Activated T-cell treated with anti-CD3 and anti-CD28 coated beads, Interleukin-2, amount 50 U/mL, for 48 hours (primary cell): ENCODE results near the gene ST6GALNAC1.
A peak's percentile ranks its signal among the peaks of the same experiment; 100 is the strongest.
"Not testable (repeated sequence)": the region's sequence is repeated elsewhere in the genome, so short reads cannot be mapped to it uniquely, and the experiment has no call there.

ENCODE experiments used
- DNase-seq, 2 experiments: peaks; one replicate each; pipeline ENCODE4 v3.0.0-alpha.2; 2020

ST6GALNAC1 gene

DNA sequence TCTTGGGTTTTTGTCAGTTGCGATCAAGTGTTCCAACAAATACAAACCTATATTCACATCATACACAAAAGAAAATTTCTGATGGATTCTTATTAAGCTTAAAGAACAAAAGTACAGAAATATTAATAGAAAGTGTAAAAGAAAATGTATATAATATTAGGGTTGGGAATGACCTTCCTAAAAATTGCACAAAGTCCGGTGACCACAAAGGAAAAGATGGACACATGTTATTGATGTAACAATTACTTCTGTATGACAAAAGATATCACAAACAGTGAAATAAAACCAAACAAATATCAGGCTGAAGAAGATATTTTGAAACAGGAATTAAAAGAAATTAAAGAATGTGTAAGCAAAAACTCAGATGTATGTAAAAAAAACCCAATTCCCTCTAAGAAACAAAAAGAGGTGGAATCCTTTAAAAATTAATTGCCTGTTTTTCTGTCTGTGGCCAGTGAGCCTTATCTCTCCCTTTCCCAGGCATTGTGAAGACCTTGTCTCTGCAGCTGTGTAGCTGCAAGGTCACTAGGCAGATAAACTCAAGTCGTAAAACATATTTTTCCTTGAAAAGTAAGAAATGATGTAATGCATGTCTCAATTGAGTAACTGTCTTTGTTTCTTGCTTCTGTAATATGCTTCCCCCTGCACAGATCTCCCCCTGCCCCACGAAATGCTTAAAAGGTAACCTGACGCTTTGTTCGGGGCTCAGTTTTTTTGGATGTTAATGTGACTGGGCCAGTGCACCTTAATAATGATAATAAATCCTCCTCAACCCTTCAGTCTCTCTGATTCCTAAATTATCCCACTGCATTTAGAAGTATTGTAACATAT lies 2.8 kb downstream of the ST6GALNAC1 start:
- DNase-seq = no peak

DNA sequence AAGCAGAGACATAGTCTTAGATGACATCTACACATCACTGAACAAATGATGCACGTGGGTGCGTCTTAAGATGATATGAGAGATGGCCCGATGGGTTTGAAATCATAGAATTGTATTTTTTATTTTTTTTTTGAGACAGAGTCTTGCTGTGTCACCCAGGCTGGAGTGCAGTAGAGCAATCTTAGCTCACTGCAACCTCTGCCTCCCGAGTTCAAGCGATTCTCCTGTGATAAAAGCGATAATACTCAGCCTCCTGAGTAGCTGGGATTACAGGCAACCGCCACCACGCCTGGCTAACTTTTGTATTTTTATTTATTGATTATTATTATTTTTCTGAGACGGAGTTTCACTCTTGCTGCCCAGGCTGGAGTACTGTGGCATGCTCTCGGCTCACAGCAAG lies 5.3 kb downstream of the ST6GALNAC1 start:
- DNase-seq = no peak

DNA sequence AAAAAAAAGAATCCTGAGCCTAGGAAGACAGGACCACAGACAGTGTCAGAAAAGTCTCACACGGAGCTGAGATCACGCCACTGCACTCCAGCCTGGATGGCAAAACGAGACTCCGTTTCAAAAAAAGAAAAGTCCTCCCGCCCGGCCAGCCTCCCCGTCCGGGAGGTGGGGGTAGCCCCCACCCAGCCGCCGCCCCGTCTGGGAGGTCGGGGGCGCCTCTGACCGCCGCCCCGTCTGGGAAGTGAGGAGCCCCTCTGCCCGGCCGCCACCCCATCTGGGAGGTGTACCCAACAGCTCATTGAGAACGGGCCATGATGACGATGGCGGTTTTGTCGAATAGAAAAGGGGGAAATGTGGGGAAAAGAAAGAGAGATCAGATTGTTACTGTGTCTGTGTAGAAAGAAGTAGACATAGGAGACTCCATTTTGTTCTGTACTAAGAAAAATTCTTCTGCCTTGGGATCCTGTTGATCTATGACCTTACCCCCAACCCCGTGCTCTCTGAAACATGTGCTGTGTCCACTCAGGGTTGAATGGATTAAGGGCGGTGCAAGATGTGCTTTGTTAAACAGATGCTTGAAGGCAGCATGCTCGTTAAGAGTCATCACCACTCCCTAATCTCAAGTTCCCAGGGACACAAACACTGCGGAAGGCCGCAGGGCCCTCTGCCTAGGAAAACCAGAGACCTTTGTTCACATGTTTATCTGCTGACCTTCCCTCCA lies 6.9 kb downstream of the ST6GALNAC1 start:
- not testable (repeated sequence) for DNase-seq

DNA sequence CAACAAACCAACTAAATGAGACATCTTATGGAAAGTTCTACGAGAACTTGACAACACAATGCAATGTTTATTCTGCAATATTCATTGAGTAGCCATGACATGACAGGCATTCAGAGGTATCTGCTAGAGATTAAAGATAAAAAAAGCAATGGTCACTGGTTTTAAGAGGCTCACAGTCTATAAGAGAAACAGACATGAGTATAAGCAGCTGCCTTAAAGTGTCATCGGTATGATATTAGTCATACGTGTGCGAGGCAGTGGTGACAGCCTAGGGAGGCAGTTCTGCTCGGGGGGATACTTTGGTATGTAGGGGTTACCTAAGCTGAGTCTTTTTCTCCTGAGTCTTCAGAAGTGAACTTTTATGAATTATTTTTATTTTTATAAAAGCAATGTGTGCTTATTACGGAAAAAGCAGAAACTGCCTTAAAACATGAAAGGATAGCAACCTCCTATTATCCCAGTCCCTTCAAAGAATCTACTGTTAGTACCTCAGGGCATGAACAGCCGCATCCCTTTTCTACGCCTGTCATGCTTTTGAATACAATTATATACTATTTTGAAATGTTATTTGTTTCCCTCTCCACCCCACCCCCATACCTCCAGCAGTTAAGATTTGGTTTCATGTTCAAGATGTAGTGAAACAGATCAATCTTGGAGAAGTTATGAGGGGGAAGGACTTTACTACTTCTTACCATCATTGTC lies 7.7 kb downstream of the ST6GALNAC1 start:
- no peak for DNase-seq

DNA sequence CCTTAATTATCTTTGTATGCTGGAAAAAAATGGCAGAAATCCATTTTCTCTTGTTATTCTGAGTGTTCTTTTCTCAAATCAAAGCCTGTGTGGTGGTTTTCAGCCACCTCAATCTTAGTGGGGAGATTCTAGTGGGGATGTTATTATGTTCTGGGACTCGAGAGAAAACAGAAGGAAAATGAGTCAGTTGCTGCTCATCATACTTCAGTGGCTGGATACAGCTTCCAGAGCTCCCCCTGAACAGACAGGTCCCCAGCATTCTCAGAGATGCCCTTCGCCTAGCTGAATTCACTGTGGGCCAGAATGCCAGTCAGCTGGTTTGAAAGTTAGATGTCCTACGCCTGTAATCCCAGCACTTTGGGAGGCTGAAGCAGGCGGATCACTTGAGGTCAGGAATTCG lies 8.5 kb downstream of the ST6GALNAC1 start:
- no peak for DNase-seq

DNA sequence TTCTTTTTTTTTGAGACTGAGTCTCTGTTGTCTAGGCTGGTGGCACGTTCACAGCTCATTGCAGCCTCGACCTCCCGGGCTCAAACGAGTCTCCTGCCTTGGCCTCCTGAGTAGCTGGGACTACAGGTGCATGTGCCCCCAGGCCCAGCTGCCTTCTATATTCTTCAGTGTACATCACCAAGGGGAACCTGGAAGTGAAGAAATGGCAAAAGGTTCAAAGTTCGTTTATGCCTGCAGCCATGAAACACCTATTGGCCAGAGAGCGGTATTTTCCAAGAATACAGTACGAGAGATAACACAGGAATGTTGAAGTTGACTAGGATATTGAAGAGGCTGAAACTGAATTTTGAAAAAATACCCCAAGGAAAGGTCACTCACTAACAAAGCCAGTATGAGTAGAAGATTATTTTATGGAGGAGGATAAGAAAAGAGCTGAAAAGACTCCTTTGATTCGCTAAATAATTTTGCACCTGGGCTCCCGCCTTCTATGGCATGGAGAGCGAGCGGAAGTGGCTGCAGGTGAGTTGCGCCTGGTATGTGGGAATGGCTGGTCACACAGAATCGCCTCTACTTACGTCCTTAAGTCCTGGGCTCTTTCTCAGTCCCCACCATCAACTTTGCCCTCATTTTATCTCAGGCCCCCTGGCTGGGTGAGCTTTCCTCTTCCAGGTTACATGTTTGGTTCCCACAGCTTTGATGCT lies 9.8 kb downstream of the ST6GALNAC1 start:
- DNase-seq = no peak

DNA sequence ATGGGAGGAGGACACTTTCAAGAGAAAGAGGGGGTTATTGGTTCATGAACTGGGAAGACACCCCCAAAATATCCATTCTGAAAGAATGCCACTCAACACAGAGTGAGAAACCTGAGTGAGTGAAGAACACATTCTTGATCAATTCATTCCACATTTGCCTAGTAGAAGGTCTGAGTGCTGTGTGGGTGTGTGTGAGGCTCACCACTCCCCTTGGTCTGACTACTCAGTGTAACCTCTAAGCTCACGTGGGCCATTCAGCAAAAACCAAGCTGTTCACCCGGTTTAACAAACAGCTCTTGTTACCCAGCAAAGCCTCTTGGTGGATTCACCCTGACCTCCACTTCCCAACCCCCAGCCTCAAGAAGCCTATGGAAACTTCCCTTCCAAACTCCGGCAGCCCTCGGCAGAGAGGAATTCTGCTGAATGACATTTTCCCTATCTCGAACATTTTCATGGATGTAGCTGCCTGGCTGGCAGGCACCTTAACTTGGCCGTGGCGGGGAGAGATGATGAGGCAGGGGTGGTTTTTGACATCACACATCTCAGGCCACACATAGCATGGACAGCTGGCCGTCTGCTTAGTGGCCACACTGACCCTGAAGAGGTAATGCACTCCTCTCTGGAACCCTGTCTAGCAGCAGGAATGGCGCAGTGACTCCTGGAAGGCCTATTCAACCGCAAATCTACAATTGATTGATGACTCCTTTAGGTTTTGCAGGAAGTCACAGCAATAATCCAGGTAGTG lies 11.6 kb downstream of the ST6GALNAC1 start:
- peak in 1 of 2 experiments; percentile 31 for DNase-seq

DNA sequence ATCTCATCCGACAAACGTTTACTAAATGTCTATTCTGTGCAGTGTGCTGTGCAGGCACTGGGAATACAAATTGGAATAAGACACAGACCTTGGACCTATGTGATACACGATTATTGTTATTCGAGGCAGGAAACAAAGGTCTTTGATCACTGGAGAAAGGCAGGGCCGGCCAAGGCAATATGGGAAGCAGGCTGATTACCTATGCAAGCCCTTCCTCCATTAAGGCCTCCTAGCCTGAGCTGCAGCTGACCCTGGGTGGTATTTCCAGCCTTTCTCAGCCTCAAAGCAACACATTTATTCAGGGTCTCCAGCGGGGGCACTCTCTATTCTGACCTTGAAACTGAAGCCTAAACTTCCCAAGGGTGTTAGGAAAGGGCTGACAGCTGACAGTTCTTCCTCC lies 13.4 kb downstream of the ST6GALNAC1 start:
- DNase-seq = no peak

DNA sequence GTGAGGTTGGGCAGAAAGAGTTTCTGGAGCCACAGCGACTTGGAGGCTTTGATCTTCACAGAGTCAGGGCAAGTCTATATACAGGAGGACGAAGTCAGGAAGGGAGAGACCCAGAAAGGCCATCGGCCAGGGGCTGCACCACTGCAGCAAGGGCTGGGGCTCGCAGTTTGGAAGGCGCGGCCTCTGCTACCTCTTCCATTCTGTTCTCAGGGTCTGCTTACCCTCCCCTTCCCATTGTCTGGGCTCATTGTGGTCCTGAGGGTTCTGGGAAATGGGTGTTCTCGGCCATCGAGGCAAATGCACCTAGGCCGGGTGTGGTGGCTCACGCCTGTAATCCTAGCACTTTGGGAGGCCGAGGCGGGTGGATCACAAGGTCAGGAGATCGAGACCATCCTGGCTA lies 16.0 kb downstream of the ST6GALNAC1 start:
- DNase-seq = no peak

DNA sequence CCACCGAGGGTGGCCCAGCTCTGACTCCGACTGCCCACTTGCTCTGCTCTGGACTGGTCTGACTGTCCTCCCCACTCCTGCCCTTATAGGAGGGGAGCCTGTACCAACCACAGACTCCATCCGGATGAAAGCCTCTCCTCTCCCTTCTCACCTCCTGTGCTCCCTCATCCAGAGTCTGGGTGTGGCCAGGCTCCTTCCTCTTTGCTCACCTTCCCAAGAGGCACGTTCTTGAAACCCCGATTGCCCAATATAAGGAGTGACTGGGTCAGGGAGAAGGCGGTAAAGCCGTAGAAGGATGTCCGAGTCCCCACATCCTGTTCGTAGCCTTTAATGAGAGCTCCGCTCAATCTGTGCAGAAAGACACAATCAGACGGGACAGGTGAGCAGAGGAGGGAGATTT lies 17.1 kb downstream of the ST6GALNAC1 start:
- DNase-seq = no peak

DNA sequence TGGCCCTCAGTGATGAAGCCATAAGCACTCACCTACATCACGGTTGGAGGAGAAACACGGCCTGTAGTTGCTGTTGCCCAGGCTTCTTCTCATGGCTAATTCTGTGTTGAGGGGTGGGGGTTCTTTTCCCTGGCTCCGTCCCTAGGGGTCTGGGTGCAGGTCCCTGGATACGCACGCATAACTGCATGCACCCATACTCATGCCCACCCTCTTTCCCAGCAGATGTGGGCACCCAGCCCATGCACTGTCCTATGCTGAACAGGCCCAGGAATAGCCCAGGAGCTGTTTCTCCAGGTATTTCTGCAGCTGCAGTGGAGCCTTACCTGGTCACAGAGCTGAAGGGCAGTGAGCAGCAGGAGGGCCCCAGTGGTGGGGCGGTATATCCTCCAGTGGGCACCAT lies 18.1 kb downstream of the ST6GALNAC1 start:
- no peak for DNase-seq

DNA sequence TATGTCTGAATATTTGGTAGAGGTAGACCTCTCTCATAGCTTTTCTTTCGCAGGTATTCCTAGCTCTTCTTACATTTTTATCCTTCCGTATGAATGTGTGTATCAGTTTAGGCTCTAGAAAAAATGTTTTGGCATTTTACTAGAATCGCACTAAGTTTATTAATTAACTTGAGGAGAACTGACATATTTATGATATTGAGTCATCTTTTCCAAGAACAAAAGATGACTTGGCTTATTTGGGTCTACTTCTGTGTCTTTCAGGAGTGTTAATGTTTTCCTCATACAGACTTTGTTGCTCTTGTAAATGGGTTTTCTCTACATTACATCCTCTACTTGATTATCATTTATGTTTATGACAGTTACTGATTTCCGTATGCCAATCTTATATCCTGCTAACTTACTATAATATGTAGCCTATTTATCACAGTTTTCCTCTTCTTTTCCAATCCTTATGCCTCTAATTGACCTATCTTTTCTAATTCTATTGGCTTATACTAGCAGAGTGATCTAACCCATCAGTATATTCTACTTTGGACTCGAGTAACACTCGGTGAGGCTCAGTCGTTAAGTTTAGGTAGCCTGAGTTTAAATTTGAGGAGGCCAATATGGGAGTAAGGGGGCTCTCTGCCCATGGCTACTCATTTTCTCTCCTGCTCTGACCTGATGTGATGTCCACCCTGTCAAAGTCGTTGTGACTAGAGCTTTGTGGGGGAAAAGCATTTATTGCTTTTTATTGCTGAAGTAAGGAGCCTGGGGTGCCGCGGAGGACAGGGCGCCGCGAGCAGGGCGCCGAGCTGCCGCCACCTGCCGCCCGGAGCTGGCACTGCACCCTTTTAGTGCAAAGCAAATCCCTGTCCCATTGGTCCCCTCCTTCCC lies 20.0 kb downstream of the ST6GALNAC1 start:
- DNase-seq = peak; percentile 85 to 87

DNA sequence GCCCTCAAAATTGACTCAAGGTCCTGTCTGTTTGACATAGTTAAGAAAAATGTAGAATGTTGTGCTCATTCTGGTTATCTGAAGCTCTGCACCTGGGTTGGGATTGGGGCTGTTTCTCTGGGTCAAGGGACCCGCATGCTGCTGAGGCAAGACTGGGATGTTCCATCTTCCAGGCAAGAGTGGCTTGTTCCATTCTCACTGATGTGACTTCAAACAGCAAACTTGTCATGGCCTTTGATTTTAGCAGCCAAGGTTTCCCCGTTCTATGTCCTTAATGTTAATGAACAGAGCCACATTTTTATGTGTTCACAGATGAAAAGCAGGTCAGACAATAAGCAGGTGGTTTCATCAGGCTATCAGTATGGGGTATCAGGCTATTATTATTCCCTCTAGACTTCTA lies 25.7 kb downstream of the ST6GALNAC1 start:
- no peak for DNase-seq

DNA sequence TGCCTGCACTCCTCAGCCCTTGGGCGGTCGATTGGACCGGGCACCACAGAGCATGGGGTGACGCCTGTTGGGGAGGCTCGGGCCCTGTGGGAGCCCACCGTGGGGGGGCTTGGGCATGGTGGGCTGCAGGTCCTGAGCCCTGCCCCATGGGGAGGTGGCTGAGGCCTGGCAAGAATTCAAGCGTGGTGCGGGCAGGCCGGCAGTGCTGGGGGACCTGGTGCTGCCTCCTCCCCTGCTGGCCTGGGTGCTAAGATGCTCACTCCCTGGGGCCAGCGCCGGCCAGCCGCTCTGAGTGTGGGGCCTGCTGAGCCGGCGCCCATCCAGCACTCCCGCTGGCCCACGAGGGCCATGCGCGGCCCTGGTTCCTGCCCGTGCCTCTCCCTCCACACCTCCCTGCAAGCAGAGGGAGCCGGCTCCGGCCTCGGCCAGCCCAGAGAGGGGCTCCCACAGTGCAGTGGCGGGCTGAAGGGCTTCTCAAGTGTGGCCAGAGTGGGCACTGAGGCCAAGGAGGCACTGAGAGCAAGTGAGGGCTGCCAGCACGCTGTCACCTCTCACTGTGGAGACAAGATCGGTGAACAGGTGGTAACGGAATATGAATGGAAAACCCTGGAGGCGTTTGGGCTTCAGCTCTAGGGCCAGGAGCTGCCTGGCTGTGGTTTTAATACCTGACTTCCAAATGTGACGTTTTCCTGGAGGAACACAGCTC lies 28.5 kb downstream of the ST6GALNAC1 start:
- no peak for DNase-seq

DNA sequence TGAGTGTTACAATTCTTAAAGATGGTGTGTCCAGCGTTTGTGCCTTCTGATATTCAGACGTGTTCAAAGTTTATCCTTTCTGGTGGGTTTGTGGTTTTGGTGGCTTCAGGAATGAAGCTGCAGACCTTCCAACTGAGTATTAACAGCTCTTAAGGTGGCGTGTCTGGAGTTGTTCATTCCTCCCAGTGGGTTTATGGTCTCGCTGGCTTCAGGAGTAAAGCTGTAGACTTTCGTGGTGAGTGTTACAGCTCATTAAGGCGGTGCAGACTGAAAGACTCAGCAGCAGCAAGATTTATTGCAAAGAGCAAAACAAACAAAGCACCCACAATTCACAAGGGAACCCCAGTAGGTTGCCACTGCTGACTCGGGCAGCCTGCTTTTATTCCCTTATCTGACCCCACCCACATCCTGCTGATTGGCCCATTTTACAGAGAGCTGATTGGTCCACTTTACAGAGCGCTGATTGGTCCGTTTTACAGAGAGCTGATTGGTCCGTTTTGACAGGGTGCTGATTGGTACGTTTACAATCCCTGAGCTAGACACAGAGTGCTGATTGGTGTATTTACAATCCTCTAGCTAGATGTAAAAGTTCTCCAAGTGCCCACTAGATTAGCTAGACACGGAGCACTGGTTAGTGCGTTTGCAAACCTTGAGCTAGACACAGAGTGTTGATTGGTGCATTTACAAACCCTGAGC lies 29.3 kb downstream of the ST6GALNAC1 start:
- peak; percentile 33 to 39 for DNase-seq

DNA sequence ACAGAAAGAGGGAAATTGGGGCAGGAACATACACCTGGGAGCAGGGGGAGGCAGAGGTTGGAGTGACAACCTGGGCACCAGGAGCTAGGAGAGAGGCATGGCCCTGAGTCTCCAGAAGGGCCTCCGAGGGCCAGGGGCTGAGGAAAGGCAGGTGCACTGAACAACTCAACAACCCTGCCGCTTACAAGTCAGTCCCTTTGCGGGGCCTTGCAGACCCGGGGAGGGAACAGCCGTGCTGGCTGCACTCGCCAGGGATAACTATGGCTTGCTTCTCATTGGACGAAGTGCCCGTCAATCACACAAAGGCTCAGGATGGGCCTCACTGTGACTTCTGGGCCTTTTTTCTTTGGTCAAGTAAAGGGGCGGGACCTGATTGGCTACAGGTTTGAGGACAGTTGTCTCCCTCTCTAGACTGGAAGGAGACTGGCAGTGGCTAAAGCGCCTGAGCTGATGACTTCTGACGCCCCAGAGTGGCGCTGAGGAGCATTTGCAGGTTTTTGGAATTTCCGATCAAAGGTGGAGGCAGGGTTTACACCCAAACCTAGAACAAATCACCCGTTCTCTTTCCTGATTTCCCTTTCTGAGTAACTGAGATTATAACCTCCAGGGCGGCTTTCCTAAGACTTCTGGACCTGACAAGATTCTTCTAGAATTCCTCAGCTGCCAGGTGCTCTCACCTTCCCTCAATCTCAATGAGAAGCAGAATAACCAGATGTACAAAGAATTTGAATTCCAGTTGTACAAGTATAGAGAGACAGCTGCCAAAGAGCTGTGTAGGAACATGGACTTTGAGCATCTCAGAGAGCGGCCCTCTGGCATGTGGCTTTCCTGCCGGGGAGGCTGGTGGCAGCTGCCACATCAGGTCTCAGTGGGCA lies 30.3 kb downstream of the ST6GALNAC1 start:
- no peak for DNase-seq

DNA sequence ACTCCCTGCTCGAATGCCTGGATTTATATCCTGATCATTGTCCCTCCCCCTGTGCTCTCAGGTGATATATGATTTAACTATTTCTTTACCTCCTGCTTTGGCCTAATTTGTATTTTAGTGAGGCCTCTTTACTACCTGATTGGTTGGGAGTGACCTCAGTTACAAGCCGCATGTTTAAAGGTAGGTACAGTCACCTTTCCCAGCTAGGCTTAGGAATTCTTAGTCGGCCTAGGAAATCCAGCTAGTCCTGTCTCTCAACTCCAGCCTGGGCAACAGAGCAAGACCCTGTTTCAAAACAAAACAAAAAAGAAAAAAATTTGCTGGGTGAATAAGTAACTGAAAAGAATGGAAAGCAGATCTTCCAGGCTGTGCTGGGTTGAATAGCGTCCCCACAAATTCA lies 31.1 kb downstream of the ST6GALNAC1 start:
- DNase-seq = no peak

DNA sequence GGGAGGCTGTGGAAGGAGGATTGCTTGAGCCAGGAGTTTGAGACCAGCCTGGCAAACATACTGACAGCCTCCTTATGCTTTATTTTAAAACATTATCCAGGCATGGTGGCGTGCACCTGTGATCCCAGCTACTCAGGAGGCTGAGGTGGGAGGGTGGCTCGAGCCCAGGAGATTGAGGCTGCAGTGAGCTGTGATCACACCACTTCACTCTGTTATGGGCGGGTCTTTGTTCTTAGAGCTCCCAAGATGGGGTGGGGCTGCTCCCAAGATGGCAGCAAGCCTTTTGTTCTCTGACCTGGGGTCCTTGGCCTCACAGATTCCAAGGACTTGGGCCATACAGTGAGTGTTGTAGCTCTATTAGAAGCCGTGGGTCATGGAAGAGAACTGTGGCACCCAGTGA lies 31.8 kb downstream of the ST6GALNAC1 start:
- no peak for DNase-seq
